ENCODE measurements around the gene LRIG1.
A peak's percentile ranks its signal among the peaks of the same experiment; 100 is the strongest.

Gene LRIG1, protein sequence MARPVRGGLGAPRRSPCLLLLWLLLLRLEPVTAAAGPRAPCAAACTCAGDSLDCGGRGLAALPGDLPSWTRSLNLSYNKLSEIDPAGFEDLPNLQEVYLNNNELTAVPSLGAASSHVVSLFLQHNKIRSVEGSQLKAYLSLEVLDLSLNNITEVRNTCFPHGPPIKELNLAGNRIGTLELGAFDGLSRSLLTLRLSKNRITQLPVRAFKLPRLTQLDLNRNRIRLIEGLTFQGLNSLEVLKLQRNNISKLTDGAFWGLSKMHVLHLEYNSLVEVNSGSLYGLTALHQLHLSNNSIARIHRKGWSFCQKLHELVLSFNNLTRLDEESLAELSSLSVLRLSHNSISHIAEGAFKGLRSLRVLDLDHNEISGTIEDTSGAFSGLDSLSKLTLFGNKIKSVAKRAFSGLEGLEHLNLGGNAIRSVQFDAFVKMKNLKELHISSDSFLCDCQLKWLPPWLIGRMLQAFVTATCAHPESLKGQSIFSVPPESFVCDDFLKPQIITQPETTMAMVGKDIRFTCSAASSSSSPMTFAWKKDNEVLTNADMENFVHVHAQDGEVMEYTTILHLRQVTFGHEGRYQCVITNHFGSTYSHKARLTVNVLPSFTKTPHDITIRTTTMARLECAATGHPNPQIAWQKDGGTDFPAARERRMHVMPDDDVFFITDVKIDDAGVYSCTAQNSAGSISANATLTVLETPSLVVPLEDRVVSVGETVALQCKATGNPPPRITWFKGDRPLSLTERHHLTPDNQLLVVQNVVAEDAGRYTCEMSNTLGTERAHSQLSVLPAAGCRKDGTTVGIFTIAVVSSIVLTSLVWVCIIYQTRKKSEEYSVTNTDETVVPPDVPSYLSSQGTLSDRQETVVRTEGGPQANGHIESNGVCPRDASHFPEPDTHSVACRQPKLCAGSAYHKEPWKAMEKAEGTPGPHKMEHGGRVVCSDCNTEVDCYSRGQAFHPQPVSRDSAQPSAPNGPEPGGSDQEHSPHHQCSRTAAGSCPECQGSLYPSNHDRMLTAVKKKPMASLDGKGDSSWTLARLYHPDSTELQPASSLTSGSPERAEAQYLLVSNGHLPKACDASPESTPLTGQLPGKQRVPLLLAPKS

DNA sequence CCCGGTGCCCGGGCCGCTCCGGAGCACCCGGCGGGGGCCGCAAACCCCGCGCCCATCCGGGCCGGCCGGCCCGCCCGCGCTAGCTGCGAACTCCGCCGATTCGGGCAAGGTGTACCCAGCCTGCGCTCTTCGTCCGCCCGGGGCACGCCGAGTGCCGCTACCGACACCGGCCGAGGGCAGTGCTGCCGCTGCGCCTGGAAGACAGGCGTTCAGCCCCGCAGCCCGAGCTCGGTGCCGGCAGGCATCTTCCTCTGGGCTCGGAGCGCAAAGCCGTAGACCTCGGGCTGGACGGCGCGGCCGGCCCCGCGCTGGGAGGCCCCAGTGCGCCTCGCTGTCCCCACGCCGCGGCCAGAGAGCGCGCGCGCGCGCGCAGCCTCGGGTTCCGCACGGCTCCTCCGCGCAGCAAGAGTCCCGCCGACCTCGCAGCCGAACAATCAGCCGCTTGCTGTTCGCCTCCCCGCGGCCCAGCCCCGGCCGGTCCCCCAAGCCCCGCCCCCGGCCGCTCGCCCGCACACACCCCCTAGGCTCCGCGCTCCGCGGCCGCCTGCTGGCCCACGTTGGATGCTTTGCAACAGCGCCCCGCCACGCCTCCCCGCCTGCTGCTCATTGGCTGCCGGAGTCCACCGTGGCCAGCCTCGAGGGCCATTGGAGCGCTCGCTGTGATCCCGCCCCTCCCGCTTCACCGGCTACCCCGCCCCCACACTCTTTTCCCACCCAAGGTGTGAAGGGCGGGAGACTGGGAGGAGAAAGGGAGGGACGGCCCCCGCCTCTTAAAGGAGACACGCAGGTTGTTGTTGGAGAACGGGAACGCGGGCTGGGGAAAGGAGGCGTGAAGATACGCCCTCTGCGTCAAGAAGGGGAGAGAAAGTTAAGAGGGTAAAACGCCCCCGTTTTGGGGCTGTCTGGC is at the start of gene LRIG1:
LRIG1 (minus strand) TSS at position 447 of the 907 bp plus-strand sequence. CDS start 615 bp downstream, outside the sequence.
- DNase-seq (ENCODE audit: low spot score), result peak; percentile 76

DNA sequence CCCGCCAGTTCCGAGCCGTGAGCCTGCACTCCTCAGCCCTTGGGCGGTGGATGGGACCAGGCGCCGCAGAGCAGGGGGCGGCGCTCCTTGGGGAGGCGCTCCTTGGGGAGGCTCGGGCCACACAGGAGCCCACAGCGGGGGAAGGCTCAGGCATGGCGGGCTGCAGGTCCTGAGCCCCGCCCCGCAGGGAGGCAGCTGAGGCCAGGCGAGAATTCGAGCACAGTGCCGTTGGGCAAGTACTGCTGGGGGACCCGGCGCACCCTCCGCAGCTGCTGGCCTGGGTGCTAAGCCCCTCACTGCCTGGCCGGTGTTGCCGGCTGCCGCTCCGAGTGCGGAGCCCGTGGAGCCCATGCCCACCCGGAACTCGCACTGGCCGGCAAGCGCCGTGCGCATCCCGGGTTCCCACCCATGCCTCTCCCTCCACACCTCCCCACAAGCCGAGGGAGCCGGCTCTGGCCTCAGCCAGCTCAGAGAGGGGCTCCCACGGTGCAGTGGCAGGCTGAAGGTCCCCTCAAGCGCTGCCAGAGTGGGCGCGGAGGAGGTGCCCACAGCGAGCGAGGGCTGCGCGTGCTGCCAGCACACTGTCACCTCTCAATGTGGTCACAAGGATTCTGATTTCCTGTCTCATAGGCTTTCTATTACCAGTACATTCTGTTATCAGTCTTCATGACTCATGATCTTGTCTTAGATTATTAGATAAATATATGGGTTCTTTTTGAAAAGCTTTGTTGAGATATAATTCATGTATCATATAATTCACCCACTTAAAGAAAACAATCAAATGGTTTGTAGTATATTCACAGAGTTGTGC is 44.0 kb upstream of the LRIG1 start:
- DNase-seq (ENCODE audit: low spot score), result no peak

DNA sequence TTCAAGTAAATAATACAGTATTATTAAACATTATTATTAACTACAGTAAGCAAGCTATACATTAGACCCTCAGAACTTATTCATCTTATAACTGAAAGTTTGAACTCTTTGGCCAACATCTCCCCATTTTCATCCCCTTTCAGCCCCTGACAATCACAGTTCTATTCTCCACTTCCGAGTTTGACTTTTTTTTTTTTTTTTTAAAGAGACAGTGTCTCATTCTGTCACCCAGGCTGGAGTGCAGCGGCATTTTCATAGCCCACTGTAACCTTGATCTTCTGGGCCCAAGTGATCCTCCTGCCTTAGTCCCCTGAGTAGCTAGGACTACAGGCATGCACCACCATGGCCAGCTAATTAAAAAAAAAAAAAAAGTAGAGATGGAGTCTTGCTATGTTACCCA is 41.3 kb upstream of the LRIG1 start:
- no peak for DNase-seq (ENCODE audit: low spot score)

DNA sequence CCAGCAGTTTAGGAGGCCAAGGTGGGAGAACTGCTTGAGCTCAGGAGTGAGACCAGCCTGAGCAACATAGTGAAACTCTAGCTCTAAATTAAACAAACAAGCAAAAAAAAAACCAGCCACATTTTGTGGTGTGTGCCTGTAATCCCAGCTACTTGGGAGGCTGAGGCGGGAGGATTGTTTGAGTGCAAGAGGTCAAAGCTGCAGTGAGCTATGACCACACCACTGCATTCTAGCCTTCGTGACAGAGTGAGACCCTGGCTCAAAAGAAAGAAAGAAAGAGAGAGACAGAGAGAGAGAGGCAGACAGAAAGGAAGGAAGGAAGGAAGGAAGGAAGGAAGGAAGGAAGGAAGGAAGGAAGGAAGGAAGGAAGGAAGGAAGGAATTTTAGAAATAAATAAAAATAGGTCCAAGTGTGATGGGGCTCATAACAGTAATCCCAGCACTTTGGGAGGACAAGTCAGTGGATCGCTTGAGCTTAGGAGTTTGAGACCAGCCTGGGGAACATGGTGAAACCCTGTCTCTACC is 38.7 kb upstream of the LRIG1 start:
- DNase-seq (ENCODE audit: low spot score), result no peak

DNA sequence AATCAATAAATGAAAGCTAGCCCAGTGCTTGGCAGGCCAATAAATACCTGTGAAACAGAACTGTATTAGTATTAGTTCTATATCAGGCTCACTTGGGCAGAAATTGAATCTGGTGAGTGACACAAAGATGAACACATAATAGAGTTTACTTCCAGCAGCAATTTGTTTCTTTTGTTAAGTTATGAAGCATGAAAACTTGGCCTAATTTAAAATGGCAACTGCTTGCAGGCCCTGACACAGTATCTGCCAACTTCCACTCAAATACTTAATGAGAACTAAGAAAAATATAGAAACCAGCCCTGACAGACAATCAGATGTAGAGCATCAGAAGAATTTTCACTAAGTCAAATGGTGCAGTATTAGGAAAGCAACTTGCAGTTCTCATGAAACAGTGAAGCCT is 37.6 kb upstream of the LRIG1 start:
- DNase-seq (ENCODE audit: low spot score), result no peak

DNA sequence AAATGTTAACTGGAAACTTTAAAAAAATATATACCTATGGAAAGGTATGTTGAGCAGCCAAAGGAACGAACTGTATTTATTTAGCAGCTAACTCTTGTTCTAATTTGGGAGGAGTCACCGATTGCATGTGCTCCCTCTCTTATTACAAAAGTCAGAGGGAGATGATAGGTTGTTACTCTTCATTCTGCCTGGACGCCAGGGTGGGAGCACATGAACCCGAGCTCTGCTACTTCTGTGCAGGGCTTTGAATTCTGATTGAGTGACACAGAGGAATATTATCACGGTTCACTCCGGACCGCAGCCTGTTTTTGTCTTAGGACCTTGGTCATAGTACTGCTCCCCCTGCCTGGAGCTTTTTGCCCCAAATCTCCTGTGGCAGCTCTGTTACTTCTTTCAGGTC is 36.9 kb upstream of the LRIG1 start:
- no peak for DNase-seq (ENCODE audit: low spot score)

DNA sequence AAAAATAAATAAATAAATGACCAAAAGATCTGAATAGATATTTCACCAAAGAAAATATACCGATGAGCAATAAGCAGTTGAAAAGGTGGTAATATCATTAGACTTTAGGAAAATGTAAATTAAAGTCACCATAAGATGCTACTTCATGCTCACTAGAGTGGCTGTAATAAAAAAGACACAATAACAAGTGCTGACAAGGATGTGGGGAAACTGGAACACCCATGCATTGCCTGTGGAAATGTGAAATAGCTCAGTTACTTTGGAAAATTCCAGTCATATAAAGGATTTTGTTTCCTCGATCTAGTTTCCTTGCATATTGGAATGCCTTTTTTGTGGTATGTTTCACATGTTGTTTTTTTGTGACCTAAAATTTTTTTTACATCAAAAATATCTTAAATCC is 36.0 kb upstream of the LRIG1 start:
- DNase-seq (ENCODE audit: low spot score), result no peak

DNA sequence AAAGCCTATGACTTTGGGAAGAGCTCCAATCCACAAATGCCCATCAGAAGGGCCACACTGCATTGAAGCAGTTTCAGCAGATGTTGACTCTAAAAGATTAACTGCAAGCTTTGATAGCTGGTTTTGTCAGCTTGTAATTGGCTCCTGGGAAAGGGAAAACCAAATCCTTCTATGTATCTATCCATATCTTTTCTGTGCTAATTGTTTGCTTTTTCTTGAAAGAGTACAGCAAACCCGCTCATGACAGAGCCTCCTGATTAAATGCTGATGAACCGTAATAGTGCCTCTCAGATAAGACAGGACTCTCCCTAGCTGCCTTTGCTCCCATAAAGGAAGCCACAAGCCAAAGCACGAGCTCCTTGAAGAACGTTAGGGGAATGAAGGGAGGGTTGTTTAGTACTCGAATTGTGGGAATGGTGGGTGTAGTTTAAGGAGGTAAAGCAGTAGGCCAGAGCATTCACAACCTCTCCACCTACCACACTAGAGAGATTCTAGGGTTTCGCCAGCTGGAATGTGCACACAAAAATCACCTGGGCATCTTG is 33.6 kb upstream of the LRIG1 start:
- DNase-seq (ENCODE audit: low spot score), result no peak

DNA sequence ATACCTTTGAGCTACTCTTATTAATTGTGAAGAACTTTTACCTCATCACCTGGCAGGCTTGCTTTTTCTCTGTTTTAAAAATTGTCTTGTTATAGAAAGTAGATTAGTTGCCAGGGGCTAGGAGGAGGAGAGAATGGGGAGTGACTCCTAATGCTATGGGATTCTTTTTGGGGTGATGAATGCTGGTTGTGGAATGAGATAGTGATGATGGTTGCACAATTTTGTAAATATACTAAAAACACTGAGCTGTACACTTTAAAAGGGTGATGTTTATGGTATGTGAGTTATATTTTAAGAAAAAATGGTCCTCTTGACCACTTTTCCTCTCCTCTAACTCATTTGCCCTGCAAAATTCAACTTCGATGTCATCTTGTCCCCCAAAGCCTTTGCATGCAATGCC is 31.8 kb upstream of the LRIG1 start:
- no peak for DNase-seq (ENCODE audit: low spot score)

DNA sequence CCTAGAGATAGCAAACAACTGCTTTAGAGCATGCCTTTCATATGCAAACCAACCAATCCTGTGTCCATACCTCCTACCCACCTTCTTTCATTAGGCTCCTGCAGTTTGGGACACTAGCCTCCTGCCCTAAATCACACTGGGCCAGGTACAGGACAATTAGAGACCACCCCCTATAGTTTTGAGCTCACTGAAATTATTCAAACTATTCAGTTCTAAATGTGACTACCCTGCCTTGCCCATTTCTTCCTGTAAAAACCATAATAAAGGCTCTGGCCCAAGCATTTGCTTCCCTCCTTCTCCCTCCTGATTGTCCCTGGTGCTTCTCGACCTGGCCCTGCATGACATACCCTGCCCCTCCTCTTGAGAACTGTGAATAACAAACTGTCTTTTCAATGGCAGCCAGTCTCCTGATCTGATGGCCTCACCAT is 31.4 kb upstream of the LRIG1 start:
- no peak for DNase-seq (ENCODE audit: low spot score)

DNA sequence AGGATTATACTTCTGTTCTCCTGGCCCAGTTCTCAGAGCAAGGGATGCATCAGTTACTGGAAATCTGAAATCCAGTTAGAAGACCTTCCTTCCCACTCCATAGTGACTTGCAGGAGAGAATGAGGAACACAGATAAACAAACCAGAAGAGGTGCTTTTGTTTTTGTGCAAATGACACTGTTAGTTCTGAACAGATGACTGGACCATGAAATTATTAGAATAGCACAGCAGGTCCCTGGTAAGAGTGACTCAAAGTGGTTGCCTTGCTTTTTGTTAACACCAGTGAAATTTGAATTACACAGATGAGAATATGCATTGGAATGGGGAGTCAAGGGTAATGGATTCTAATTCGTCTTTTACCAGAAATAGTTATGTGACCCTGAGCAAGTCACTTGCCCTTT is 30.4 kb upstream of the LRIG1 start:
- DNase-seq (ENCODE audit: low spot score), result no peak

DNA sequence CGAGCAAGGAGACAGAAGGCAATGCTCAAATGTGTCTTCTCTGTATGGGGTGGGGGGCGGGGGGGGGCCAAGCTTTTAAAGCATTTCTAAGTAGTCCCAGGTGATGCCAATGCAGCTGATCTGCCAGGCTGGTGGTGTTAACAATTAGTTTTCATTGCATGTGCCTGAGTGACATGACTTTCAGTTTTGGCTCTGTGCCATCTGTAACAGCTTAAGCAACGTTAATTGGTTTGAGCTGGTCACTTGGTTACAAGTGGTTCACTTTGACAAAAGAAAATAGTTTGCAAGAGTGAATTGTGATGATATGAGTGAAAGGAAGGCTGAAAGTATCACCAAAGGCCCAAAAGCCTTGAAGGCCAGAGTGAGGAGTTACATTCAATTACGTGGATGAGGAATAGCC is 26.4 kb upstream of the LRIG1 start:
- no peak for DNase-seq (ENCODE audit: low spot score)

DNA sequence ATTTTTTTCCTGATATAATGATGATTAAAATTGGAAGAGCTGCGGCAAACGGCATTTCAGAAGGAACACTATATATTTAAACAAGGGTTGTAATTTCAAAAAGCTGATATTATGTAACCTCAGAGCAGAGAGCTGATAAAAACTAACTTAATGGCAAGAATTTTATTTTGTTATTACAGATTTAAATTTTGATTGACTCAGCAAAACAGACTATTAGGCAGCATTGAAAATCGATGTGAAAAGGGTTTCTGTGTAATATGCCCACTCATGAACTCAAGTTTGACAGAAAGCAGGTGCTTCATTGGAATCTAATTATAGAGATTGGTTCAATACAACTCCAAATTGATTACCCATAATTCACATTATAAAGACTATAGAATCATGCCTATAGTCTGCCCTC is 24.9 kb upstream of the LRIG1 start:
- DNase-seq (ENCODE audit: low spot score), result no peak

DNA sequence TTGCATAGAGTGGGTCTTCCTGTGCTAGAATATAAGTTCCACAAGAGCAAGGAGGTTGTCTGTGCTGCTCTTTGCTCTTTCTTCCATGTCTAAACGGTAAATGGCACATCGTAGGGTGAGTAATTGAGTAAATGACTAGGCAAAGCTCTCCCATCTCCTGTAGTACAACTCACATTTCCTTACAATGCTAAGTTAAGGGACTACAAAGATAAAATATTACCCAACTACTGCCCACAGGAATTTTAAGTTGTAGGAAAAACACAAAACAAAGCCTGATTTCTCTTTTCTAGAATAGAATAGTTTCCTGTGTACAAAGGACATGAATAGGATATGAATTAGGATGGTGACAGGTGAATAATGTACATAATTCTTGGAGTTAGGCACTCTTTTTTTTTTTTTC is 19.9 kb upstream of the LRIG1 start:
- no peak for DNase-seq (ENCODE audit: low spot score)

DNA sequence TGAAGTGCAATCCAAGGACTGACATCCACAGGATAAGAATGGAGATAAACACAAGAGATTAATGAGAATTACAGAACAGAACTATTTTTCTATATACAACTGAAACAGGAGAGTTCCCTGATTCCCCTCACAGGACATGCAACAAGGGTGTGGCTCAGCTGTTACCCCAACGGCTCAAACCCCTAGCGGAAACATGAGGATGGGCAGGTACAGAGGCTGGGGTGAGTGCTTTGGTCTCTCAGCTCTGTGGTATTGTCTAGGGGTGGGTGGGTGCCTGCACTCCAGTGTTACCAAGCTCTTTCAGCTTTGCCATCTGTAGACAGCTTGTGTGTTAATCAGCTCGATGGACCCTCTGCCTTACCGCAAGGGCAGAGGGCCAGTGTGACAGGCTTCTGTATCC is 17.8 kb upstream of the LRIG1 start:
- no peak for DNase-seq (ENCODE audit: low spot score)

DNA sequence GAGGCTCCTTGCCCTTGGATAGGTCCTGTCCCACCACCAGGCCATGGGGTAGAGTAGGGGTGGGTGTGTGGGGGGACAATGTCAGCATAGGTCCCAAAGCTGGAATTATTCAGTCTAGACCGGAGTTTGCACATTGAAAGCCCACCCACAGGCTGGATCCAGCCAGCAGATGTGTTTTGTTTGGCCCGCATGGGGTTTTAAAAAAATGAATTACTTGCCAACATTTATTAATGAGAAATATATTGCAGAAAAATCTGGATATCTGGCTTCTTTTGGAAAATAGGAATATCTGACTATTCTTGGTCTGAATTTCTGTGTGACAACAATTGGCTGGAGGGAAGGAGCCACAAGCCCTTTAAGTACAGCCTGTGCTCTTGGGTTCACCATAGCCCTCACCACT is 17.3 kb upstream of the LRIG1 start:
- no peak for DNase-seq (ENCODE audit: low spot score)

DNA sequence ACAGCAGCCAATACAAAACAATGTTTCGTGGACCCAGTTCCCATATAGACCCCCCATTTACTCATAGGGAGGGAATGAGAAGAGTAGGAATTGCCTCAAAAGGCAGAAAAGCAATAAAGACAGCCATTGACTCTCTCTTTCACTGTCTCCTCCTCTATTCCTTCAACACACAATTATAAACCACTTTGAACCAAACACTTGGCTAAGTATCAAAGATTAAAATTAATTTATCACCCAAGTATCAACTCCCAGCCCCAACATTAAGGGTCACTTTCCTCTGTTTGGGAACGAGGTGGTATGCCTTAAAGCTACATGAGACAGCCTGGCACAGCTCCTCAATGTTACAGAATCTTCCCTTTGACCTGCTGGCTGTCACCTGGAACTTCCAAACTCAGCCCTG is 16.4 kb upstream of the LRIG1 start:
- DNase-seq (ENCODE audit: low spot score), result no peak

DNA sequence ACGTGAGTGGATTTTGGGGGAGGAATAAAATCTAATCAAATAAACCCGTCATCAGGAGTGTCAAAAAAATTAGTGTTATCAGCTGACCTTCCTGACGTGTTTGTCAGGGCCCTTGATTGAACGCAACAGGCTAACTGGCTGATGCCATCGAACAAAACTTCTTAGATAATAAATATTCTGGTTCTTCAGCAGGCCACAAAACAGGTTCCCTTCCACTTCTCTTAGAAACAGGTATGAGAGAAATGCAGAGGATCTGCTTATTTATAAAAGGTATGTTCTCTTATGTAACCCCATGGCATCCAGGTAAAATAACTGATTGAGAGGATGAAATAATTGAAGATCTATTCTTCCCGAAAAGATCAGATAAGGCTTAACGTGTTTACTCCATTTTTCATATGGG is 7.6 kb upstream of the LRIG1 start:
- DNase-seq (ENCODE audit: low spot score), result no peak

DNA sequence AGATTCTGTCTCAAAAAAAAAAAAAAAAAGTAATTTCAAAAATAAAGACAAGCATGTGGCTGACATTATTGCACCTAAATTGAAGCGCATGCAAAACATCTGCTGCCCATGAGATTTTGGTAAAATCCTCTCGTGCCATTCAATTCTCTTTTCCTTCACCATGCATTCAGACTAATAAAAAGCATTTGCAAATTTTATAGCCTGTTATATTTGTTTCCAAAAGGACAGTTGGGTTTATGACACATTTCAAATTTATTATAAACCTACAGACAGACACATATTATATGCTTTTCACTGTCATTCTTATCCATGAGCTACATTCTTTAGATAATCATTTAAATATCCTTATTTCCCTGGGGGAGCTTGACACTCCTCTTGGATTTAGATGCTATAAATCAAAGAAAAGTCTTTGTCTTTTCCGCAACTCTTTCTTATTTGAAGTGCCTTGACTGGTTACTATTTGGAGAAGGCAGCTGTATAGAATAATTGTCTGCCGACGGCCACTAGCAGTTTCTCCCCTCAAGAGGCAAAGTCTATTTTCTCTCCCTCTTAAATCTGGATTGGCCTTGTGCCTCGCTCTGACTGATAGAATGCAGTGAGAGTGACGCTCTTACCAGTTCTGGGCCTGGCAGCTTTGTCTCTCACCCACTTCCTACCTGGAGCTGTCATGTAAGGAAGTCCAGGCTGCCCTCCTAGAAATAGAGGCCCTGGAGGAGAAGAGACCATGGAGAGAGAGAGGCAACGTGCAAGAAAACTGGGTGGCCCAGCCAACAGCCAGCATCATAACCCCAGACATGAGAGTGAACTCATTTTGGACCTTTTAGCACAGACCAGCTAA is 6.8 kb upstream of the LRIG1 start:
- no peak for DNase-seq (ENCODE audit: low spot score)

Data from HuH-7.5 (cell line).